IMR-90 (cell line): ENCODE results near the gene MYL10. TPM values are rescaled to one million over a fixed set of nuclear protein-coding genes. Genes with fewer than 3 reads are reported as not detected.

Experiments
- ATAC-seq: fragments of 200-7000 bp; cut with Tn5 transposase; 2 replicates; pipeline ENCODE4 v1.9.1; 2020; ENCODE audit warnings: low read depth, mild to moderate bottlenecking, moderate library complexity
- BruUV-seq: library from RNA; stranded (reverse); fragments of 400-500 nt; replicated peaks from 2 replicates; lab custom pipeline; 2021; lab: Mats Ljungman, UMichigan
- CTCF ChIA-PET: fragments of 300-600 bp; formaldehyde crosslinking; extraction: SDS; loops from one replicate; lab custom pipeline; 2021; ENCODE audit warnings: antibody characterized with exemption; lab: Yijun Ruan, JAX
- POLR2A ChIA-PET: fragments of 300-600 bp; sonication (Branson Sonifier 250); formaldehyde crosslinking; loops from one replicate; lab custom pipeline; 2022; ENCODE audit warnings: antibody characterized with exemption; ENCODE audit not compliant: unreplicated experiment; lab: Charles Lee
- DNase-seq: peaks from one replicate; pipeline ENCODE4 v3.0.0; 2013
- H2AFZ ChIP-seq: replicated peaks from 2 replicates; pipeline ENCODE3; 2013; ENCODE audit warnings: low read length, mild to moderate bottlenecking; ENCODE audit not compliant: poor library complexity
- H2AK5ac ChIP-seq: 2 replicates; pipeline ENCODE4 v1.6.1; 2013; ENCODE audit warnings: low read depth, low read length, inconsistent platforms
- H2AK9ac ChIP-seq: replicated peaks from 2 replicates; pipeline ENCODE3; 2013; ENCODE audit warnings: mild to moderate bottlenecking, low read depth, low read length, moderate library complexity; ENCODE audit not compliant: poor library complexity
- H2BK120ac ChIP-seq: 2 replicates; pipeline ENCODE4 v1.6.1; 2013; ENCODE audit warnings: low read depth, low read length, inconsistent platforms
- H2BK15ac ChIP-seq: 3 replicates; pipeline ENCODE4 v1.6.1; 2013; ENCODE audit warnings: low read depth, low read length, inconsistent platforms
- H2BK20ac ChIP-seq: 2 replicates; pipeline ENCODE4 v1.6.1; 2013; ENCODE audit warnings: low read depth, mild to moderate bottlenecking, inconsistent platforms, low read length, moderate library complexity
- H2BK5ac ChIP-seq: 2 replicates; pipeline ENCODE4 v1.6.1; 2013; ENCODE audit warnings: mild to moderate bottlenecking, low read depth, low read length, inconsistent platforms; ENCODE audit not compliant: poor library complexity, severe bottlenecking
- H3K14ac ChIP-seq: replicated peaks from 2 replicates; pipeline ENCODE4 v1.6.1; 2013; ENCODE audit warnings: low read depth, low read length, inconsistent platforms
- H3K18ac ChIP-seq: 2 replicates; pipeline ENCODE4 v1.6.1; 2013; ENCODE audit warnings: low read depth, low read length, control low read depth
- H3K23ac ChIP-seq: 2 replicates; pipeline ENCODE4 v1.6.1; 2013; ENCODE audit warnings: low read depth, low read length, inconsistent platforms
- H3K27ac ChIP-seq: 2 replicates; pipeline ENCODE4 v1.5.1; 2013; ENCODE audit warnings: mild to moderate bottlenecking, control low read depth, low read length; ENCODE audit not compliant: insufficient read depth
- H3K27me3 ChIP-seq: 2 replicates; pipeline ENCODE4 v1.6.1; 2013; ENCODE audit warnings: low read length; ENCODE audit not compliant: control insufficient read depth, insufficient read depth
- H3K36me3 ChIP-seq: 2 replicates; pipeline ENCODE4 v1.6.1; 2013; ENCODE audit warnings: low read length, mixed read lengths; ENCODE audit not compliant: control insufficient read depth, insufficient read depth
- H3K4ac ChIP-seq: 2 replicates; pipeline ENCODE4 v1.6.1; 2013; ENCODE audit warnings: low read depth, low read length, inconsistent platforms
- H3K4me1 ChIP-seq: 2 replicates; pipeline ENCODE4 v1.6.1; 2013; ENCODE audit warnings: low read length, mixed read lengths; ENCODE audit not compliant: control insufficient read depth, insufficient read depth
- H3K4me2 ChIP-seq: 2 replicates; pipeline ENCODE4 v1.6.1; 2013; ENCODE audit warnings: low read depth, mild to moderate bottlenecking, control low read depth, low read length, moderate library complexity
- H3K4me3 ChIP-seq: 2 replicates; pipeline ENCODE4 v1.5.1; 2013; ENCODE audit warnings: low read depth, mild to moderate bottlenecking, control low read depth, low read length, moderate library complexity; ENCODE audit not compliant: insufficient read depth
- H3K56ac ChIP-seq: 2 replicates; pipeline ENCODE4 v1.6.1; 2013; ENCODE audit warnings: low read length, inconsistent platforms; ENCODE audit not compliant: insufficient read depth; ENCODE audit errors: extremely low read depth
- H3K79me1 ChIP-seq, 2 experiments: 2 replicates each; pipeline ENCODE4 v1.6.1; 2013; ENCODE audit warnings: low read length in 2 of 2, inconsistent platforms in 1 of 2, low read depth in 1 of 2
- H3K9ac ChIP-seq: 2 replicates; pipeline ENCODE4 v1.6.1; 2013; ENCODE audit warnings: low read depth, low read length, control low read depth
- H3K9me1 ChIP-seq: 2 replicates; pipeline ENCODE4 v1.6.1; 2013; ENCODE audit warnings: low read length, inconsistent platforms; ENCODE audit not compliant: insufficient read depth
- H3K9me3 ChIP-seq: 2 replicates; pipeline ENCODE4 v1.6.1; 2013; ENCODE audit warnings: low read length; ENCODE audit not compliant: control insufficient read depth, insufficient read depth
- H4K20me1 ChIP-seq: 2 replicates; pipeline ENCODE4 v1.6.1; 2013; ENCODE audit warnings: low read length, inconsistent platforms; ENCODE audit not compliant: insufficient read depth
- H4K5ac ChIP-seq: 2 replicates; pipeline ENCODE4 v1.6.1; 2013; ENCODE audit warnings: mild to moderate bottlenecking, low read depth, low read length, control low read depth
- H4K8ac ChIP-seq, 2 experiments: 2 replicates each; pipeline ENCODE4 v1.6.1; 2013; ENCODE audit warnings: low read depth in 2 of 2, low read length in 2 of 2, control low read depth in 1 of 2, inconsistent platforms in 1 of 2
- H4K91ac ChIP-seq: 2 replicates; pipeline ENCODE4 v1.6.1; 2013; ENCODE audit warnings: low read depth, low read length, inconsistent platforms; ENCODE audit not compliant: insufficient read depth
- CHD1 ChIP-seq: IDR thresholded peaks from 2 replicates; pipeline ENCODE4 v1.6.1; 2012; ENCODE audit warnings: low read depth, low read length, improper control_type of control experiment
- FOS ChIP-seq: fragments of 150-350 bp; IDR thresholded peaks from 2 replicates; pipeline ENCODE4 v1.6.1; 2016; ENCODE audit warnings: low read depth, low read length
- MAFK ChIP-seq: IDR thresholded peaks from 2 replicates; pipeline ENCODE4 v1.6.1; 2012; ENCODE audit warnings: low read depth, low read length, improper control_type of control experiment
- POLR2A ChIP-seq: IDR thresholded peaks from 2 replicates; pipeline ENCODE4 v1.6.1; 2012; ENCODE audit warnings: mild to moderate bottlenecking, low read depth, low read length
- RCOR1 ChIP-seq: IDR thresholded peaks from 2 replicates; pipeline ENCODE4 v1.6.1; 2012; ENCODE audit warnings: mild to moderate bottlenecking, low read length, improper control_type of control experiment; ENCODE audit not compliant: insufficient replicate concordance
- USF2 ChIP-seq: fragments of 150-350 bp; IDR thresholded peaks from 2 replicates; pipeline ENCODE4 v1.6.1; 2017; ENCODE audit warnings: mild to moderate bottlenecking, antibody characterized with exemption, low read length, low read depth
- WGBS, 2 experiments: methylation state at CpG; one replicate each; pipeline versions ENCODE4 v1.1.5 to v1.1.7; 2013; ENCODE audit warnings: missing lambda C conversion rate in 2 of 2; ENCODE audit not compliant: insufficient read length in 1 of 2; ENCODE audit errors: extremely low coverage in 2 of 2; 5-methylcytosine and 5-hydroxymethylcytosine counted together
- dilution Hi-C: fragments of 300-500 bp; cut with HindIII; formaldehyde crosslinking; loops from one replicate; pipeline ENCODE4 v1.14.3; 2018; ENCODE audit warnings: low sequenced_read_pairs; ENCODE audit not compliant: unreplicated experiment
- in situ Hi-C: fragments of 300-500 bp; cut with MboI; formaldehyde crosslinking; loops from 3 replicates; pipeline ENCODE4 v1.14.3; 2019; ENCODE audit warnings: low sequenced_read_pairs, inconsistent platforms, mixed read lengths
- intact Hi-C: fragments of 100-400 bp; cut with micrococcal nuclease; formaldehyde crosslinking; loops from 2 replicates; pipeline ENCODE4 v1.10.0; 2022
- polyA plus RNA-seq, 3 experiments: library from polyadenylated mRNA; depleted of rRNA; stranded (reverse); fragments of >200 nt; gene quantifications; 2 replicates each; pipeline ENCODE4 v1.2.3, GENCODE V29; 2012; ENCODE audit warnings: low replicate concordance in 1 of 3
- total RNA-seq: library from RNA; depleted of rRNA; stranded (reverse); fragments of >200 nt; gene quantifications from 2 replicates; pipeline ENCODE4 v1.2.3, GENCODE V29; 2012

The MYL10 gene
- total and polyA plus RNA-seq, 2 of the 4 experiments (the other 2 are of a cell fraction): not detected

GRCh38 chr7:101614098-101614938, 14.8 kb downstream of the MYL10 start:
- Histone ChIP-seq H4K5ac (no peak overlapping the region), H2BK5ac (no peak overlapping the region), H3K79me1 (no peaks in the 10 kb centered on the region), H3K9me1 (no peaks in the 10 kb centered on the region), H3K9ac (no peak overlapping the region), H3K14ac (no peak overlapping the region), H2AFZ (no peak overlapping the region), H3K4ac (no peak overlapping the region), H3K18ac (no peak overlapping the region), H3K23ac (no peak overlapping the region), H4K8ac (no peak overlapping the region), H3K4me2 (no peak overlapping the region), H2AK9ac (no peak overlapping the region), H2BK20ac (no peak overlapping the region), H3K36me3 (no peaks in the 10 kb centered on the region), H3K56ac (no peak overlapping the region), H2BK120ac (no peak overlapping the region), H3K27ac (no peak overlapping the region), H3K4me1 (no peaks in the 10 kb centered on the region; the same call in 1 of the 2 replicates), H3K4me3 (no peak overlapping the region), H3K9me3 (no peaks in the 10 kb centered on the region), H2BK15ac (no peak overlapping the region), H4K91ac (no peak overlapping the region), H3K27me3 (peaks cover 48% of the 10 kb centered on the region), H2AK5ac (no peak overlapping the region), H4K20me1 (no peaks in the 10 kb centered on the region)
- CTCF ChIA-PET: no interaction called here
- POLR2A ChIA-PET: interaction anchor here (0.6 kb wide), 1 partner anchor 151 kb away, joined by 9 read pairs; no protein-coding TSS in a partner anchor
- intact Hi-C loops (no loop called here), dilution Hi-C loops (no loop called here), in situ Hi-C loops (no loop called here)
- 33% methylated on average over 1 of the region's 13 CpGs; no CpG with 5 or more reads in 1 of the 2 experiments for WGBS, 2 experiments
- ATAC-seq (no peak), DNase-seq (no peak)
- BruUV-seq: no TSS peak
- TF ChIP-seq CHD1 (no peak), MAFK (no peak), FOS (no peak), POLR2A (no peak), USF2 (no peak), RCOR1 (no peak)
